H7 (cell line): ENCODE data around the gene SIKE1. TPM values are rescaled to one million over a fixed set of nuclear protein-coding genes. Genes with fewer than 3 reads are reported as not detected.

Source experiments
- DNase-seq: peaks from one replicate; pipeline ENCODE4 v3.0.0; 2012
- H3K27me3 ChIP-seq: 2 replicates; pipeline ENCODE4 v1.6.0; 2011; ENCODE audit warnings: mild to moderate bottlenecking, low read length; ENCODE audit not compliant: control insufficient read depth, insufficient read depth
- H3K36me3 ChIP-seq: replicated peaks from 2 replicates; pipeline ENCODE4 v1.5.1; 2011; ENCODE audit warnings: low read length; ENCODE audit not compliant: control insufficient read depth, insufficient read depth
- H3K4me3 ChIP-seq: 2 replicates; pipeline ENCODE4 v1.5.1; 2011; ENCODE audit warnings: low read depth, mild to moderate bottlenecking, control low read depth, low read length, moderate library complexity; ENCODE audit not compliant: insufficient read depth
- total RNA-seq: library from RNA; depleted of rRNA; stranded (reverse); fragments of >200 nt; shearing (Covaris generic); gene quantifications from 2 replicates; pipeline ENCODE4 v1.2.3, GENCODE V29; 2014; rRNA removed

The SIKE1 gene
- total RNA-seq, 1 experiment from 2014 or later, result 105 TPM

DNA sequence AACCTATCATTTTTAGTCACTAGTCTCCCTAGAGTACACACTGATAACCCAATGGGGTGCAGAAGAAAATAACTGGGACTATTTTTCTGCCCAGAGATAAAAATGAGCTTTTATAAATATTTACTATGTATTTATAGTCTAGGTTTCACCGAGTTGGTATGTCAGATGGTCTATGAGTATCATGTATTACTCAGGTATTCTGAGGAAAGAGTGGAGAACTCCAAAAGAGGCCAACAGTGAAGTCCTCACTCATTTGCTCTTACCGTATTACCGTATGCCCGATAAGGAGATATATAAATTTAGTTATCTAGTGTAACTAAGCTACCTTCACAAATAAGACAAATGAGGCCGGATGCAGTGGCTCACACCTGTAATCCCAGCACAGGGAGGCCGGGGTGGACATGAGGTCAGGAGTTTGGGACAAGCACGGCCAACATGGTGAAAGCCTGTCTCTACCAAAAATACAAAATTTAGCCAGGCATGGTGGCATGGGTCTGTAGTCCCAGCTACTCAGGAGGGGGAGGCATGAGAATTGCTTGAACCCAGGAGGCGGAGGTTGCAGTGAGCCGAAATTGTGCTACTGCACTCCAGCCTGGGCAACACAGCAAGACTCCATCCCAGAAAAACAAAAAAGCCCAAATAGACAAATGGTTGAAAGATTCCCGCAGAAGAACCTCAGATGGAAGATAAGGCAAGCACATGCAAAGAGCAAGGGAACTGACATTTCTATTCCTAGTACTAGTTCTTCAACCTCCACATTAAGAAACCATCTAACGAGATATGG lies 38.3 kb downstream of the SIKE1 start:
- Histone ChIP-seq H3K4me3 (no peak overlapping the region), H3K36me3 (peaks cover 9% of the 10 kb centered on the region), H3K27me3 (no peaks in the 10 kb centered on the region)
- no peak for DNase-seq

DNA sequence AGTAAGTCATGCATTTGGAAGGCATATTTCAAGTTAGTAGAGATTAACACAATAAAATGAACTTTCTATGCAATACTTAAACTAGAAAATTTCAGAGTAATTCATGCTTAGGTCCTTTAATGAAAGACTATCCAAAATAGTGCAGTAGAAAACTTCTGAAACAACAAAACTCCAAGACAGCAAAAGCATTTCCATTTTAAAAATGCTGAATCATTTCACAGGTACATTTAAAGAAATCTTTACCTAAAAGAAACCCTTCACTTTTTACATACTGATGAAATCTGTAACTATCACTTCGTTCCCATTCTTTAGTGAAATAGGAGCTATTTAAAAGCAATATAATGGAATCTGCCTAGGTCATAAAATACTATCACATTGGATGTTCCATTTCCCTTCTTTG lies 40.2 kb downstream of the SIKE1 start:
- Histone ChIP-seq H3K27me3 (no peaks in the 10 kb centered on the region), H3K4me3 (no peak overlapping the region), H3K36me3 (peaks cover 26% of the 10 kb centered on the region)
- no peak for DNase-seq

DNA sequence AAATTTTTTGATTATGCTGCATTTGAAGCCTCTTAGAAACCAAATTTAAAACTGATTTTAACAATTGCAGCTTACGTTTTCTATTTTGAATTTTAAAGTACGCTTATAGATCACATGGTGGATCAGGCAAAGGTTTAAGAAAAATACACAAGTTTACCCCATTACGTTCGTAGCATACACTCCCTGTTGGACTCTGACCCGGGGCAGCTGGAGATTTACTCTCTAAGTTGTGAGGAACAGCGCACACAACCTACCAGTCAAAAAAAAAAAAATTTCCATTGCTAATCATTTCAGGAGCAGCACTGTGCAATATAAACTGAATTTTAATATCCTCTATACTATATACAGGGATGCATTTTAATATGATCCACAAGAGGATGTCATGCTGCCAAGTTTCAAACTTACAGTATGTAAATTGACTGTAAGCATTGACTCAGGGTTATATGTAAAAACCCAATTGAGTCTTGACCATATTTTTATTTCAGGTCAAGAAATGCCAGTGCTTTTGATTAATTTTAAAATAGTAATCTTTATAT lies 43.1 kb downstream of the SIKE1 start:
- DNase-seq, result no peak
- H3K4me3 ChIP-seq, result no peak overlapping the region
- H3K27me3 ChIP-seq, result no peaks in the 10 kb centered on the region
- H3K36me3 ChIP-seq, result peaks cover 42% of the 10 kb centered on the region

DNA sequence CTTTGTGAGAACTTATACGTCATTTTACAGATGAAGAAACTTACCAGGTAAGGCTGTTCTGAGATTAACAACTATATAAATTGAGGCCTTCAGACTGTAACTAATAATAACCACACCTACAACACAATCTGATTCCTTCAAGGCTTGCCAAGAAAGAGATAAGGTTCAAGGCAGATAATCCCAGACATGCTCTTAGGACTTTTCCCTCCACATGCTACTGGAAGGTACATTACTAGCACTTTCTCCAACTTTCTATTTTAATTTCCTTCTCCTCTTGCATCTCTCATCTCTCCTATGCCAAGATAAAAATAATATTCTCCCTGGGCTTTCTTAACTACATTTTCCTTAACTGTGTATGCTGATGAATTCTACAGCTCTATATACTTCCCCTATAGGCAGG lies 45.0 kb downstream of the SIKE1 start:
- Histone ChIP-seq H3K4me3 (no peak overlapping the region), H3K36me3 (peaks cover 51% of the 10 kb centered on the region), H3K27me3 (no peaks in the 10 kb centered on the region)
- no peak for DNase-seq

DNA sequence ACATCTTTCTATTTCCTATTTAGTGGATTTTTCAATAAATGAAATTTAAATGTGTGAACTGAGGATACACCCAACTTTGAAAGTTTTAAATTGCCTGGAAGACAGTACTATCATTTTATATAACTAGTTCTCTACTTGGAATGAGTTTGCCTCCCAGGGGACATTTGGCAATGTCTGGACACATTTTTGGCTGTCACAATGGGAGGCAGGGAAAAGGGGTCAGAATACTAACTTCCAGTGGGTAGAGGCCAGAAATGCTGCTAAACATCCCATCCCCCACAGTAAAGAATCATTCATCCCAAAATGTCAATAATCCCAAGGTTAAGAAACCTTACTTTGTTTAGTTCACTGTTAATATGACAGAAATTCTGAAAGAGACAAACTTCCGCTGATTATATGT lies 50.7 kb downstream of the SIKE1 start:
- Histone ChIP-seq H3K36me3 (peaks cover 48% of the 10 kb centered on the region), H3K27me3 (no peaks in the 10 kb centered on the region), H3K4me3 (no peak overlapping the region)
- DNase-seq, result no peak

DNA sequence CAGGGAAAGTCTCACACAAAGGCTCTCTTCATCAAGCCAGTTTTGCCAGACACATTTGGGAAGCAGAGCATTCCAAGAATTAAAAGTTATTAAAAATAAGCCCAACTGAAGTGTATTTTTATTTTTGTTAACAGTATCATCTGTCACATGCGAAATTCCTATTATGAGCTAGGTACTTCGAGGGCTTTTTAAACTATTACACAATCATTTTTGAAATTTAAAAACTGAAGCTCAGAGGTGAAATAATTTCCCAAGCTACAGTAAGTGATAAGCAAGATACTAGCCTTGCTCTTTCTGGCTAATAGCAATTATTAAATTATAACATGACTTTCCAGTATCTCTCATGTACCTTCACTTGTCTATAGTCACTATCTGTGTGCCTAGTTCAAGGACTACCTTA lies 51.9 kb downstream of the SIKE1 start:
- Histone ChIP-seq H3K27me3 (no peaks in the 10 kb centered on the region), H3K4me3 (no peak overlapping the region), H3K36me3 (peaks cover 51% of the 10 kb centered on the region)
- no peak for DNase-seq

DNA sequence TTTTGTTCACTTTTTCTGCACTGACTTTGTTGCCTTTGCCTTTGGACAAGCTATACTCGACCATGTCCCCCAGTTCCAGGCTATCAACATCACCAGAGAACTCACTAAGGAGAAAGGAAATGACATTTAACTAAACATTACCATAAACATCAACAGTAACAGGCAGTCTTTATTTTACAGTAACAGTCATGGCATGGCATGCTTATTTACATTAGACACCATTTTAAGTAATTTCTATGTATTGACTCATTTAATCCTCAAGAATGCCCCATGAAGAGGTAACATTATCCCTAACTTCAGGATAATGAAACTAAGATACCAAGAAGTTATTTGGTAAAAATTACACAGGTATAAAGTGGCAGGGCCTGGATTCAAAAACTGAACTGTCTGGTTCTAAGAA lies 55.3 kb downstream of the SIKE1 start:
- DNase-seq, result no peak
- Histone ChIP-seq H3K4me3 (no peak overlapping the region), H3K36me3 (peaks cover 54% of the 10 kb centered on the region), H3K27me3 (no peaks in the 10 kb centered on the region)

DNA sequence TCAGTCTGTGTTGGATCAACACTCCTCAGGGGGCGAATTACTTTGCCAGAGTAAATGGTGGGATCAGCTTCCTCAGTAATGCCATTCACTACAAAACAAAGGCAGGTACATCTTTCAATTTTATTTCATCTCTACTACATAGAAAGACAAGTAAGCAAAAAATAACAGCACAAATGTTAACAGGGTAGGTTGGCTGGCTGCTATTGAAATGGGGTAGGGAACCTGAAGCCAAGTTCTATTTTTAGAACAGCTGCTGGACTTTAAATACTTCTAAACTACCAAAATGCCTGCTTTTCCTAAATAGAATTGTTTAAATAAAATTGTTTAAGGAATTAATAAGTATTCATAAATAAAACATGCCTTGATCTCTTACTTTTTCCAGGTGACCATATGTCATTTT lies 56.6 kb downstream of the SIKE1 start:
- H3K36me3 ChIP-seq, result peaks cover 58% of the 10 kb centered on the region
- H3K27me3 ChIP-seq, result no peaks in the 10 kb centered on the region
- no peak for DNase-seq
- no peak overlapping the region for H3K4me3 ChIP-seq

DNA sequence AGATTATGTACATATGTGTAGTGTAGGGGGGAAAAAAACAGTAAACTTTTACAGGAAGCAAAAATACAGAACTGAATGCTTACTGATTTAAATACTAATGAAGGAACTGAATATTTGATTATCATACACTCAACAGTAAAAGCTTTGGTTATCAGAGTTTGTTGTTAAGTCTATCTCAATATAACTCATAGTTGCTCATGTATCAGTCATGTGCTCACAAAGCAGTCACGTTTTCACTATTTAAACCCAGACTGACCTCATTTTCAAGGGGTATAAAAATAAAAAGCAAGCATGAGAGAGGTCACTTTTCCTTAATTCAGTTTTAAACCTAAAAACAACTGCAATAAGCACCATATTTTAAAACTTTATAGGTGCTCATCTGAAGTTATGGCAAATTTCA lies 57.0 kb downstream of the SIKE1 start:
- no peaks in the 10 kb centered on the region for H3K27me3 ChIP-seq
- no peak overlapping the region for H3K4me3 ChIP-seq
- DNase-seq, result no peak
- H3K36me3 ChIP-seq, result peaks cover 60% of the 10 kb centered on the region

DNA sequence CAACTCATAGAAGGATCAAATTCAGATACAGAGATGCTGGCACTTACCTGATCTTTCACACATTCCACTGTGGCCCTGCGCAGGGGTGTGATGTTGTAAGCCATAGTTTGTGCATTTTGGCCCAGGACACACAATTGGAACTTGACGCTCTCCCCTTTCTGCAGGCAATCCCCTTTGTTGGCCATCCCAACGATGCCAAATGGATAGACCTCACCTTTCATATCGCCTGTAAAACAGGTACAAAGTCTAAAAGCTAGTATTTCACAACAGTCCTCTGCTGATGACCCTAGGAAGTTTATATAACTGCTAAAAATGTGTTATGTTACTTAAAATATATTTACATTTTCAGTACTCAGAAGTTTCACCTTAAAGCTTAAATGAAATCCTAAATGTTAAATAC lies 60.0 kb downstream of the SIKE1 start:
- peaks cover 55% of the 10 kb centered on the region for H3K36me3 ChIP-seq
- H3K27me3 ChIP-seq, result no peaks in the 10 kb centered on the region
- no peak for DNase-seq
- H3K4me3 ChIP-seq, result no peak overlapping the region

Other genes starting within 250 kb of the SIKE1 start
- gene BCAS2, start 199.1 kb downstream of the SIKE1 start, total RNA-seq, result 50.0 and 66.3 TPM in 2 replicates
- 1.7 and 2.1 TPM in 2 replicates for gene DENND2C, start 110.6 kb downstream of the SIKE1 start, total RNA-seq
- gene AMPD1, start 85.1 kb downstream of the SIKE1 start, total RNA-seq, result 0.10 TPM in 1 of 2 replicates, not detected in the other
- gene NRAS, start 63.9 kb downstream of the SIKE1 start, total RNA-seq, result 104 and 108 TPM in 2 replicates
- 427 and 596 TPM in 2 replicates for gene CSDE1, start 22.7 kb downstream of the SIKE1 start, total RNA-seq
- gene SYCP1, start 74.2 kb upstream of the SIKE1 start, total RNA-seq, result not detected in 2 replicates
- not detected in 2 replicates for gene TSHB, start 249.1 kb upstream of the SIKE1 start, total RNA-seq